ENCODE results near the gene ASCL2. TPM values are rescaled to one million over a fixed set of nuclear protein-coding genes. Genes with fewer than 3 reads are reported as not detected.

Gene ASCL2
- total RNA-seq, 1 donor from 2014 or later, result not detected

GRCh38 chr11:2268729-2269600, 1.4 kb downstream of the ASCL2 start:
- peak; percentile 73 for DNase-seq (ENCODE audit: low spot score)
- Mint-ChIP-seq H3K36me3 (no peaks in the 10 kb centered on the region), H3K27ac (no peak overlapping the region), H3K4me3 (peak overlapping the region; percentile 74), H3K9me3 (peaks cover 4% of the 10 kb centered on the region), H3K4me1 (peaks cover 4% of the 10 kb centered on the region), H3K27me3 (ENCODE audit: insufficient read depth, low read depth) (peaks cover 49% of the 10 kb centered on the region)
- Histone ChIP-seq H3K27me3 (peaks cover 96% of the 10 kb centered on the region), H2AFZ (replicated peaks) (peak overlapping the region; percentile 78), H3K9me3 (ENCODE audit: low read depth) (no peaks in the 10 kb centered on the region), H4K20me1 (ENCODE audit: low read depth) (no peaks in the 10 kb centered on the region), H3K4me3 (peak overlapping the region; percentile 49), H3K4me2 (peak overlapping the region; percentile 80), H3F3A (ENCODE audit: low read depth) (no peaks in the 10 kb centered on the region), H3K36me3 (no peaks in the 10 kb centered on the region), H3K79me2 (ENCODE audit: low read depth) (no peaks in the 10 kb centered on the region), H3K4me1 (peaks cover 4% of the 10 kb centered on the region), H3K9ac (no peak overlapping the region), H3K27ac (no peak overlapping the region)
- TF ChIP-seq EZH2phosphoT487 (IDR thresholded peaks at IDR 0.05), result peak; percentile 95
- peak; percentile 91 for TF ChIP-seq EZH2 (IDR thresholded peaks at IDR 0.05)
- no peak for TF ChIP-seq CTCF (IDR thresholded peaks at IDR 0.05)

GRCh38 chr11:2267851-2268728, 2.3 kb downstream of the ASCL2 start:
- H3K9ac ChIP-seq, result no peak overlapping the region
- H3K36me3 Mint-ChIP-seq, result no peaks in the 10 kb centered on the region
- H3K27ac Mint-ChIP-seq, result no peak overlapping the region
- peaks cover 4% of the 10 kb centered on the region for H3K9me3 Mint-ChIP-seq
- H3K79me2 ChIP-seq (ENCODE audit: low read depth), result no peaks in the 10 kb centered on the region
- H3K4me1 ChIP-seq, result peaks cover 4% of the 10 kb centered on the region
- peaks cover 4% of the 10 kb centered on the region for H3K4me1 Mint-ChIP-seq
- no peaks in the 10 kb centered on the region for H4K20me1 ChIP-seq (ENCODE audit: low read depth)
- peak overlapping the region; percentile 80 for H3K4me2 ChIP-seq
- no peaks in the 10 kb centered on the region for H3K9me3 ChIP-seq (ENCODE audit: low read depth)
- DNase-seq (ENCODE audit: low spot score), result no peak
- no peak for TF ChIP-seq EZH2 (IDR thresholded peaks at IDR 0.05)
- TF ChIP-seq CTCF (IDR thresholded peaks at IDR 0.05), result no peak
- TF ChIP-seq EZH2phosphoT487 (IDR thresholded peaks at IDR 0.05), result no peak
- no peaks in the 10 kb centered on the region for H3F3A ChIP-seq (ENCODE audit: low read depth)
- peaks cover 88% of the 10 kb centered on the region for H3K27me3 ChIP-seq
- H3K27ac ChIP-seq, result no peak overlapping the region
- peak overlapping the region; percentile 74 for H3K4me3 Mint-ChIP-seq
- H3K36me3 ChIP-seq, result no peaks in the 10 kb centered on the region
- H3K27me3 Mint-ChIP-seq (ENCODE audit: insufficient read depth, low read depth), result peaks cover 43% of the 10 kb centered on the region
- H3K4me3 ChIP-seq, result peak overlapping the region; percentile 49
- no peak overlapping the region for H2AFZ ChIP-seq (replicated peaks)

GRCh38 chr11:2267306-2267850, 3.0 kb downstream of the ASCL2 start:
- H3K36me3 ChIP-seq, result no peaks in the 10 kb centered on the region
- H3K27ac Mint-ChIP-seq, result no peak overlapping the region
- no peak overlapping the region for H3K27ac ChIP-seq
- no peak for DNase-seq (ENCODE audit: low spot score)
- H3K27me3 Mint-ChIP-seq (ENCODE audit: insufficient read depth, low read depth), result peaks cover 35% of the 10 kb centered on the region
- peaks cover 81% of the 10 kb centered on the region for H3K27me3 ChIP-seq
- no peak overlapping the region for H3K4me3 ChIP-seq
- H3K9ac ChIP-seq, result no peak overlapping the region
- H3K4me1 Mint-ChIP-seq, result peaks cover 4% of the 10 kb centered on the region
- no peak overlapping the region for H2AFZ ChIP-seq (replicated peaks)
- H3K36me3 Mint-ChIP-seq, result no peaks in the 10 kb centered on the region
- no peaks in the 10 kb centered on the region for H3F3A ChIP-seq (ENCODE audit: low read depth)
- H3K9me3 Mint-ChIP-seq, result peaks cover 4% of the 10 kb centered on the region
- no peak overlapping the region for H3K4me3 Mint-ChIP-seq
- TF ChIP-seq EZH2 (IDR thresholded peaks at IDR 0.05) (no peak), CTCF (IDR thresholded peaks at IDR 0.05) (no peak), EZH2phosphoT487 (IDR thresholded peaks at IDR 0.05) (no peak)
- no peaks in the 10 kb centered on the region for H4K20me1 ChIP-seq (ENCODE audit: low read depth)
- no peak overlapping the region for H3K4me2 ChIP-seq
- peaks cover 7% of the 10 kb centered on the region for H3K4me1 ChIP-seq
- no peaks in the 10 kb centered on the region for H3K9me3 ChIP-seq (ENCODE audit: low read depth)
- no peaks in the 10 kb centered on the region for H3K79me2 ChIP-seq (ENCODE audit: low read depth)
